ENCODE measurements around the gene CLIP2.
"Not testable (repeated sequence)": the region's sequence is repeated elsewhere in the genome, so short reads cannot be mapped to it uniquely, and the experiment has no call there.

CLIP2 gene

DNA sequence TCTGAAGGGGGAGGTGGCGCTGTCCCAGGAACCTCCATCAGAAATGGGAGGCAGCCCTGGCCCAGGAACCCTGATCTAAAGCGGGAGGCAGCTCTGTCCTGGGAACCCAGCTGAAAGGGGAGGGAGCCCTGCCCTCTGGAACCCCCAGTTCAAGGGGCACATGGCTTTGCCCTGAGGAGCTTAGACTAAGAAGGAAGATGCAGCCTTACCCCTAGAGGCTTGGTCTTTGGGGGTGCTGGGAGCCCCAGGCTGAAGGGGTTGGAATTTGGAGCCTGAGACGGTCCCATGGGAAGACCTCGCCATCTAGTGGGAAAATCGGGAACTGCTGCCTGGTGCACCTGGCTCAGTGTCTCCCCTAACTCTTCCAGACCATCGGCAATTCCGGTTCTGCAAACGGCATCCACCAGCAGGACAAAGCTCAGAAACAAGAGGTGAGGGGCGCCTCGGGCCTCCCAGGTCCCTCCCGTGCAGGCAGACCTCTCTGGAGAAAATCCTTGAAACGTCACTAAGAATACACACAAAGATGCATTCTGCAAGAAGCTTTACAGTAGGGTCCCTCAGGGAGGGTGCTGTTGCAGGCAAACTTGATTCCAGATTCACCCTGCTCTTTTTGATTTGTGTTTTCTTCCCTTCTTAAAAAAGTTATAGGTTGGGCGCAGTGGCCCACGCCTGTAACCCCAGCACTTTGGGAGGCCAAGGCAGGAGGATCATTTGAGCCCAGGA lies 112.1 kb downstream of the CLIP2 start:
- no peak overlapping the region for H3K4me3 ChIP-seq
- TF ChIP-seq, protein P1, sequence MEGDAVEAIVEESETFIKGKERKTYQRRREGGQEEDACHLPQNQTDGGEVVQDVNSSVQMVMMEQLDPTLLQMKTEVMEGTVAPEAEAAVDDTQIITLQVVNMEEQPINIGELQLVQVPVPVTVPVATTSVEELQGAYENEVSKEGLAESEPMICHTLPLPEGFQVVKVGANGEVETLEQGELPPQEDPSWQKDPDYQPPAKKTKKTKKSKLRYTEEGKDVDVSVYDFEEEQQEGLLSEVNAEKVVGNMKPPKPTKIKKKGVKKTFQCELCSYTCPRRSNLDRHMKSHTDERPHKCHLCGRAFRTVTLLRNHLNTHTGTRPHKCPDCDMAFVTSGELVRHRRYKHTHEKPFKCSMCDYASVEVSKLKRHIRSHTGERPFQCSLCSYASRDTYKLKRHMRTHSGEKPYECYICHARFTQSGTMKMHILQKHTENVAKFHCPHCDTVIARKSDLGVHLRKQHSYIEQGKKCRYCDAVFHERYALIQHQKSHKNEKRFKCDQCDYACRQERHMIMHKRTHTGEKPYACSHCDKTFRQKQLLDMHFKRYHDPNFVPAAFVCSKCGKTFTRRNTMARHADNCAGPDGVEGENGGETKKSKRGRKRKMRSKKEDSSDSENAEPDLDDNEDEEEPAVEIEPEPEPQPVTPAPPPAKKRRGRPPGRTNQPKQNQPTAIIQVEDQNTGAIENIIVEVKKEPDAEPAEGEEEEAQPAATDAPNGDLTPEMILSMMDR (IDR thresholded peaks at IDR 0.05) = peak; percentile 96
- no peak overlapping the region for H3K27ac ChIP-seq
- peak; percentile 76 for DNase-seq (ENCODE audit: low spot score)

GRCh38 chr7:74402668-74403067 lies 113.5 kb downstream of the CLIP2 start:
- not testable (repeated sequence) for H3K4me3 ChIP-seq, H3K27ac ChIP-seq
- peak; percentile 47 for DNase-seq (ENCODE audit: low spot score)

DNA sequence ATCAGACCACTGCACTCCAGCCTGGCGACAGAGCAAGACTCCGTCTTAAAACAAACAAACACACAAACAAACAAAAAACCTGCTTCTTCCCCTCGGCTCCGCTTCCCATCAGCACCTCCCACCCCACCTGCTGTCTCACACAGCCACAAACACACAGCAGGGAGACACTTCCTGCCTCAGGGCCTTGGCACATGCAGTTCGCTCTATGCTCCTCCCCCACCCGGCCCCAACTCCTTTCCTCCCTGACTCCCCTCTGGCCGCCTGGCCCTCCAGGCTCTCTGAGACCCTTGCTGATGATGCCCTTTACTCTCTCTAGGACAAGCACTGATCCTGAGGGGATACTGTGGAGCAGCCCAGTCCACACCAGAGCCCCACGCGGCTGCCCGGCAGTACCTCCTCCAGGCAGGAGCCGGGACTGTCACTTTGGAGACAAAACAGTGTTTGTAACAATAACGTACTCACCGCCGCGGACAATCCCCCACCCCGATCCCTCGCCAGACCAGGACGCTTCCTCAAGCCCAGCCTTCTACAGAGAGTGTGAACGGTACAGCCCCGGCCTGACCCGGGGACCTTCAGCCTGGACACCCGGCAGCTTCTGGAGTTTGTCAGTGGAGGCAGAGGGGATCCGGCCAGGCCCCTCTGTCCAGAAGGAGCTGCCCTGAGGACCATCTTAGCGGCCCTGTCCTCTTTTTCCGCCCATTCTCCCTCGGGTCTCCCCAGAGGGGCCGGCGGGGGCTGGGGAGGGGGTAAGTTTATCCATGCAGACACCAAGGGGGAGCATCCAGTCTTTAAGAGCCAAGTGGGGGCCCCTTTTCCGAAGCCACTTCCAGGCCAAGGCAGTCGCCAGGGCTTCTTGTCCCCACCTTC lies 114.5 kb downstream of the CLIP2 start:
- TF ChIP-seq, protein P1 (IDR thresholded peaks at IDR 0.05) = no peak
- Histone ChIP-seq H3K4me3 (no peak overlapping the region), H3K27ac (no peak overlapping the region)
- DNase-seq (ENCODE audit: low spot score) = peak; percentile 69

GRCh38 chr7:74404388-74404700 lies 115.1 kb downstream of the CLIP2 start:
- no peak for DNase-seq (ENCODE audit: low spot score)
- Histone ChIP-seq H3K27ac (no peak overlapping the region), H3K4me3 (no peak overlapping the region)
- TF ChIP-seq, protein P1 (IDR thresholded peaks at IDR 0.05) = no peak

DNA sequence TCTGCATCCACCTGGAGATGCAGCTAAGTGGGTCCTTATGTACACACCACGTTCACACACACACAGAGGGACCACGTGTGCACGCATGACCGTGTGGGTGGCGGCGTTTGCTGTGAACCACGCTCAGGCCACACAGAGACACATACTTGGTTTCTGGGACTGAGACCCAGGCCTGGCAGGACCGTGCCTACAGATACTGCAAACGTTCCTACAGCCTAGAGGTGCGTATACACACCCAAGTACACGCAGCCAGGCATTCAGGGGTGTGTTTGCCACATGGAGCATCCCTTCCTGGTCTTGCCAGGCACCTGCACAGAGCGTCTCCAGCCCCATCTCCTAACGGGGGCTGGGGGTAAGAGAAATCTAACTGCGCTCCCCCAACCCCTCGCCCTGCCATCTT lies 115.5 kb downstream of the CLIP2 start:
- Histone ChIP-seq H3K27ac (no peak overlapping the region), H3K4me3 (no peak overlapping the region)
- TF ChIP-seq, protein P1 (IDR thresholded peaks at IDR 0.05) = no peak
- DNase-seq (ENCODE audit: low spot score) = peak; percentile 55

- no peak overlapping the region for H3K27ac ChIP-seq
- TF ChIP-seq, protein P1 (IDR thresholded peaks at IDR 0.05) = no peak
- peak; percentile 62 for DNase-seq (ENCODE audit: low spot score)
- H3K4me3 ChIP-seq = no peak overlapping the region
Measured at GRCh38 chr7:74405191-74405898, 116.1 kb downstream of the CLIP2 start.

GRCh38 chr7:74405899-74406512 lies 116.8 kb downstream of the CLIP2 start:
- H3K4me3 ChIP-seq = no peak overlapping the region
- DNase-seq (ENCODE audit: low spot score) = peak; percentile 72
- H3K27ac ChIP-seq = no peak overlapping the region
- TF ChIP-seq, protein P1 (IDR thresholded peaks at IDR 0.05) = no peak

All from coronary artery (tissue), 2 donors.